LNCaP clone FGC (cell line): ENCODE results near the gene ELMO1.

Experiments used
- DNase-seq: peaks from one replicate; pipeline ENCODE4 v3.0.0-alpha.2; 2011; ENCODE audit warnings: low read depth
- H3K4me3 ChIP-seq: 2 replicates; pipeline ENCODE4 v1.5.1; 2011; ENCODE audit warnings: mild to moderate bottlenecking, low read depth, low read length, control low read depth
- TF ChIP-seq, protein P1 (sequence below): IDR thresholded peaks from 2 replicates; pipeline ENCODE4 v1.5.1; 2012; ENCODE audit warnings: mild to moderate bottlenecking; ENCODE audit not compliant: control insufficient read depth, insufficient read depth; ENCODE audit errors: extremely low read depth

ELMO1 gene

DNA sequence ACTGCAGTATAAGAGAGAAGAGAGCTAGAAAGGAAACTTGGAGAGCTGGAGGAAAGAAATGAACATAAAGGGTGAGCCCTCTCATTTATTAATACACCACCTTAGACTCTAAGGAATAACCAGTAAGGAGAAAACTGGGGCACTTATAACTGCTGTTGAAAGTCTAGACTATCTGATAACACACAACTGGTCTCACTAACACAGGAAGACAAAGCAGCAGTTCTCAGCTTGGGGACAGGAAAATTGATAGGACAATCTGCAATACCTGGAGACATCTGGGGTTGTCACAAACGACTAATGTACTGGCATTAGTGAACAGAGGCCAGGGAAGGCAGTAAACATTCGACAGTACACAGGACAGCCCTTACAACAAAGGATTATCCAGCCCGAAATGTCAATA lies 6.8 kb downstream of the ELMO1 start:
- no peak for DNase-seq
- H3K4me3 ChIP-seq, result no peak overlapping the region
- TF ChIP-seq, protein P1, sequence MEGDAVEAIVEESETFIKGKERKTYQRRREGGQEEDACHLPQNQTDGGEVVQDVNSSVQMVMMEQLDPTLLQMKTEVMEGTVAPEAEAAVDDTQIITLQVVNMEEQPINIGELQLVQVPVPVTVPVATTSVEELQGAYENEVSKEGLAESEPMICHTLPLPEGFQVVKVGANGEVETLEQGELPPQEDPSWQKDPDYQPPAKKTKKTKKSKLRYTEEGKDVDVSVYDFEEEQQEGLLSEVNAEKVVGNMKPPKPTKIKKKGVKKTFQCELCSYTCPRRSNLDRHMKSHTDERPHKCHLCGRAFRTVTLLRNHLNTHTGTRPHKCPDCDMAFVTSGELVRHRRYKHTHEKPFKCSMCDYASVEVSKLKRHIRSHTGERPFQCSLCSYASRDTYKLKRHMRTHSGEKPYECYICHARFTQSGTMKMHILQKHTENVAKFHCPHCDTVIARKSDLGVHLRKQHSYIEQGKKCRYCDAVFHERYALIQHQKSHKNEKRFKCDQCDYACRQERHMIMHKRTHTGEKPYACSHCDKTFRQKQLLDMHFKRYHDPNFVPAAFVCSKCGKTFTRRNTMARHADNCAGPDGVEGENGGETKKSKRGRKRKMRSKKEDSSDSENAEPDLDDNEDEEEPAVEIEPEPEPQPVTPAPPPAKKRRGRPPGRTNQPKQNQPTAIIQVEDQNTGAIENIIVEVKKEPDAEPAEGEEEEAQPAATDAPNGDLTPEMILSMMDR, result no peak

GRCh38 chr7:37441386-37441760 lies 7.3 kb downstream of the ELMO1 start:
- no peak for DNase-seq
- no peak overlapping the region for H3K4me3 ChIP-seq
- TF ChIP-seq, protein P1, result no peak

- no peak for DNase-seq
- TF ChIP-seq, protein P1, result no peak
- H3K4me3 ChIP-seq, result no peak overlapping the region
These were observed 7.8 kb downstream of the ELMO1 start for GRCh38 chr7:37440738-37441385.

DNA sequence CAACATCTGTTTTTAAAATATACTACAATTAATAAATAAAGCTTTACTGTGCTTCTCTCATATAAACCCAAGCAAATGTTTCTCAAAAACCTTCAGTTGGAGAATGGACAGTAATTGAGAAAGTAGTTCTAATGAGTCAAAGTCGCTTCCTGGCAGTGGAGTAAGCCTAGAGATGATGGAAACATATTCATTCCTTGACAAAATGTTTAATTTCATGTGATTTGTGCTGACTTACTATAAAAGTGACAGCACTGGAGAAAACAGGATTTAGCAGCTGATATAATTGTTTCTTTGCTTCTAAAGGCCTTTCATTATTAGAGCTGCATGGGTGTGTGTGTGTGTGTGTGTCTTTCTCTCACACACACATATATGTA lies 9.0 kb downstream of the ELMO1 start:
- no peak for DNase-seq
- no peak overlapping the region for H3K4me3 ChIP-seq
- TF ChIP-seq, protein P1, result no peak

DNA sequence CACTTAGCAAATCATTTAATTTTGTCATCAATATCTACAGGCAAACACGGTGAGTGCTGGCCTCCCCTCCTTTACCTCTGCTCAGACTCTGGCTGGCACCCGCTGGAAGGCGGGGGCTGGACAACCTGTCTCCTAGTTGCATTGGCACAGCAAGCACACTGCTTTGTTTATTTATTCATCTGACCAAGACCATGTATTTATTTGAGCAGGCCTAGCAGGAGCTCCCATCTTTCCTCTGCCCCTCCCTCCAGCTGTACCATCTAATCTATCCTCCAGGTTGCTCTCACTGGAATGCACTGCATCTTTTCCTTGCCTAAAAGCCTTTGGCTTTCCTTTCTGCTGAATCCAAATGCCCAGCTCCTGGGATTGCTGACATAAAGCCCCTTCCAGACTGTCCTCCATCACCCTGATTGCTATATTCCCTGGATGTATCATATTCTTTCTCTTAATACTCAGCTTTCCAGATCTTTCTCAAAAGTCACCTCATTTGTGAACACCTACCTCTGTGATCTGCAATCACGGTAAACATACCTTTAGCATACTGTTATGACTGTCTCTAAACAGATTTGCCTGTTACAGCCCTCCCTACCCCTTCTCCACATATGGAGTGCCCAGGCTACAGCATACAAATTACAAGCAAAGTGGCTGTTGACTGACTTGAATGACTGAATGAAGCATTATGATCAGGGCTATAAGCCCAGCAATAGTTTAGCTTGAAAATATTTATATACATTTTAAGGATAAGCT lies 9.6 kb downstream of the ELMO1 start:
- no peak overlapping the region for H3K4me3 ChIP-seq
- TF ChIP-seq, protein P1, result no peak
- DNase-seq, result no peak

GRCh38 chr7:37435156-37435855 lies 13.4 kb downstream of the ELMO1 start:
- H3K4me3 ChIP-seq, result no peak overlapping the region
- TF ChIP-seq, protein P1, result no peak
- DNase-seq, result no peak
